ENCODE results near the gene MUCL3.
"Not testable (repeated sequence)": the region's sequence is repeated elsewhere in the genome, so short reads cannot be mapped to it uniquely, and the experiment has no call there.

The MUCL3 gene, protein sequence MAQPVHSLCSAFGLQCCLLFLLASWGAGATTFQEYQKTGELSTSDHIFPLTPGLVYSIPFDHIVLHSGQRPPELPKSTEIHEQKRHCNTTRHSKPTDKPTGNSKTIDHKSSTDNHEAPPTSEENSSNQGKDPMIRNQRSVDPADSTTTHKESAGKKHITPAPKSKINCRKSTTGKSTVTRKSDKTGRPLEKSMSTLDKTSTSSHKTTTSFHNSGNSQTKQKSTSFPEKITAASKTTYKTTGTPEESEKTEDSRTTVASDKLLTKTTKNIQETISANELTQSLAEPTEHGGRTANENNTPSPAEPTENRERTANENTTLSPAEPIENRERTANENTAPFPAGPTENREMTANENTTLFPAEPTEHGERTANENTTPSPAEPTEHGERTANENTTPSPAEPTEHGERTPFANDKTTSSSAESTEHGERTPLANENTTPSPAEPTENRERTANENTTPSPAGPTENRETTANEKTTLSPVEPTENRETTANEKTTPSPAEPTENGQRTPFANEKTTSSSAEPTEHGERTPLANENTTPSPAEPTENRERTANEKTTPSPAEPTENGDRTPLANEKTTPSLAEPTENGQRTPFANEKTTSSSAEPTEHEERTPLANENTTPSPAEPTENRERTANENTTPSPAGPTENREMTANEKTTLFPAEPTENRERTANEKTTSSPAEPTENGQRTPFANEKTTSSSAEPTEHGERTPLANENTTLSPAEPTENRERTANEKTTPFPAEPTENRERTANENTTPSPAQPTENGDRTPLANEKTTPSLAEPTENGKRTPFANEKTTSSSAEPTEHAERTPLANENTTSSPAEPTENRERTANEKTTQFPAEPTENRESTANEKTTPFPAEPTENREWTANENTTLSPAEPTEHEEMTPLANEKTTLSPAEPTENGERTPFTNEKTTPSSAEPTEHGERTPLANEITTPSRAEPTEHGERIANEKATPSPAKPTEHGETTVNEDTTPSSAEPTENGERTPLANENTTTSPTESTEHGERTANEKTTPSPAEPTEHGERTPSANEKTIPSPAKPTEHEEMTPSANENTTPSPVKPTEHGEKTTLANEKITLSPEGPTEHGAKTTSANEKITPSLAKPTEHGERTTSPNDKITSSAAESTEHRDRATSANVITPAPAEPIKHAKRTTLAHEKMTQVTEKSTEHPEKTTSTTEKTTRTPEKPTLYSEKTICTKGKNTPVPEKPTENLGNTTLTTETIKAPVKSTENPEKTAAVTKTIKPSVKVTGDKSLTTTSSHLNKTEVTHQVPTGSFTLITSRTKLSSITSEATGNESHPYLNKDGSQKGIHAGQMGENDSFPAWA (N-terminal part only)

GRCh38 chr6:30940361-30940986 is at the start of gene MUCL3:
TSS of gene MUCL3 (plus strand) at chr6:30940973. CDS start at chr6:30941000, 27 bp downstream.
- DNase-seq (ENCODE audit: low spot score), result no peak

DNA sequence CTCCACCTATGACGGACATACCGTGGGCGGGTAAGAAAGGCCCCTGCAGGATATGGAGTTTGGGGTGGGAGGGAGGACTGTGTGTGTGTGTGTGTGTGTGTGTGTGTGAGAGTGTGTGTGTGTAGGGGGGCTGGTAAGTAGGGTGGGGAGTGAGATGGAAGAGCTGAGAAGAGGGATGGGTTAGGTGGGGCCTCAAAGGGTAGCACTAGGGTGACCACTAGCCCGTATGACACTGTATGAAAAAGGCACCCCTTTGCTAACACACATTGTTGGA is 49.4 kb upstream of the MUCL3 start:
- DNase-seq (ENCODE audit: low spot score), result no peak

- DNase-seq (ENCODE audit: low spot score), result no peak
Observed at GRCh38 chr6:30891816-30892538, 48.8 kb upstream of the MUCL3 start.

GRCh38 chr6:30893001-30893591 is 47.7 kb upstream of the MUCL3 start:
- DNase-seq (ENCODE audit: low spot score), result no peak

GRCh38 chr6:30893666-30894065 is 47.1 kb upstream of the MUCL3 start:
- no peak for DNase-seq (ENCODE audit: low spot score)

DNA sequence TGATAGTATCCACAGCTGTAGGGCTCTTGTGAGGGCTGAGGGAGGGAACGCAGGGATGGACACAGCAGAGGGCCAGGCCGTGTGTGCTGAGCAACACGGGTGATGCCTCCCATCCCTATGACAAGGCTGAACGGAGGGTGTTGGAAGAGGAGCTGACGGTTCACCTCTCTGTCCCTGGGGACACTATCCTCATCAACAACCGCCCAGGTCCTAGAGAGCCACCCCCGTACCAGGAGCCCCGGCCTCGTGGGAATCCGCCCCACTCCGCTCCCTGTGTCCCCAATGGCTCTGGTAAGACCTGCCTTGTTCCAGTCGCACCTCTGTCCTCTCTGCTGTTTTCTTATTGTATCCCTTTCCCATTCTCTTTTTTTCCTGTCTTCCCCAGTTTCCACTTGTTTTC is 46.4 kb upstream of the MUCL3 start:
- DNase-seq (ENCODE audit: low spot score), result no peak

DNA sequence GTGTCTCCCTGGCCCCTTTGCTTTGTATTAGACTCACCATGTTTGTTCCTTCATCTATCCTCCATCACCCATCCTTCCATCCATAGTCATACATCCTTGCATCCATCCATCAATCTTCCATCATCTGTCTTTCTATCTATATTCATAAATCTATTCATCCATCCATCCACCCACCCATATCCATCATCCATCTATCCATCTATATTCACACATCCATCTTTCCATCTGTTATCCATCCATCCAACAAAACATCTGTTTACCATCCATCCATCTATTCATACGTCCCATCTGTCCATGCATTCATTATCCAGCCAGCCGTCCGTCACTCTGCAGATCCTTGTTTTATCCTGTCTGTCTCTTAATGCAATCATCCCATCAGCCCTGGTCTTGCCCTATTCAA is 45.8 kb upstream of the MUCL3 start:
- no peak for DNase-seq (ENCODE audit: low spot score)

DNA sequence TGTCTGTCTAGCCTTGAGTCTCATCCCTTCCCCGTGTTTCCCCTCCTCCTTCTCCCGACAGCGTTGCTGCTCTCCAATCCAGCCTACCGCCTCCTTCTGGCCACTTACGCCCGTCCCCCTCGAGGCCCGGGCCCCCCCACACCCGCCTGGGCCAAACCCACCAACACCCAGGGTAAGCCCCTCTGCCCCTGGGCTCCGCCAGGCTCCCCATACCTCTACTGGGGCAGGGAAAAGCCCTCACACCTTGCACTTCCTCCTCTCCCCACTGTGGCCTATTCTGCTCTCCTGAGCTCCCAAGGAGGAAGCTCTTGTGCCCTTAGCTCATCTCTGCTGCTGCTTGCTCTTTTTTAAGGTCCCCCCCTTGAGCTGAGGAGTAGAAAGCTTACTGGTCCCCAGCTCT is 45.4 kb upstream of the MUCL3 start:
- no peak for DNase-seq (ENCODE audit: low spot score)

- DNase-seq (ENCODE audit: low spot score), result no peak
Observed at GRCh38 chr6:30896541-30896940, 44.2 kb upstream of the MUCL3 start.

DNA sequence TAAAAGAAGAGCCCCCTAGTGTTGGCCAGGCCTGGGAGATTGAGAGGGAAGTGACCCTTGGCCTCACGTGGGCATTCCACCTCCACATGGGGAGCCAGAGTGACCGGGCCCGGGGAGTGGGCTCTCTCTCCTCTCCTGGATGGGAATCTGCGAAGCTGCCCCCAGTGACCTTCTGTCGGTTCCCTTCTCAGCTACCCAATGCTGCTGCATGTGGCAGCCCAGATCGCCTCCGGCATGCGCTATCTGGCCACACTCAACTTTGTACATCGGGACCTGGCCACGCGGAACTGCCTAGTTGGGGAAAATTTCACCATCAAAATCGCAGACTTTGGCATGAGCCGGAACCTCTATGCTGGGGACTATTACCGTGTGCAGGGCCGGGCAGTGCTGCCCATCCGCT is 42.9 kb upstream of the MUCL3 start:
- no peak for DNase-seq (ENCODE audit: low spot score)

DNA sequence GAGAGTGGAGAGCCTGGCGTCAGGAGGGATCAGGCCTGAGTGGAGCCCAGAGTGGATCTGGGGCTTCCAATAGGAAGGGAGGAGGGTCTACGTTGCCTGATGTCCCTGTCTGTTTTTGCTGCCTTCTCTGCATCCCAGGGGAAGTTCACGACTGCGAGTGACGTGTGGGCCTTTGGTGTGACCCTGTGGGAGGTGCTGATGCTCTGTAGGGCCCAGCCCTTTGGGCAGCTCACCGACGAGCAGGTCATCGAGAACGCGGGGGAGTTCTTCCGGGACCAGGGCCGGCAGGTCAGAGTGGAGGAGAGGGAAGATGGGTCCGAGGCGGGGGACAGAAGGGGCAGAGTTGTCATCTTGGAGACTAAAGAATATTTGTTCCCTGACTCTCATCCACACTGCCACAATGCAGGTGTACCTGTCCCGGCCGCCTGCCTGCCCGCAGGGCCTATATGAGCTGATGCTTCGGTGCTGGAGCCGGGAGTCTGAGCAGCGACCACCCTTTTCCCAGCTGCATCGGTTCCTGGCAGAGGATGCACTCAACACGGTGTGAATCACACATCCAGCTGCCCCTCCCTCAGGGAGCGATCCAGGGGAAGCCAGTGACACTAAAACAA is 41.9 kb upstream of the MUCL3 start:
- no peak for DNase-seq (ENCODE audit: low spot score)

GRCh38 chr6:30900863-30901417 is 39.8 kb upstream of the MUCL3 start:
- no peak for DNase-seq (ENCODE audit: low spot score)

DNA sequence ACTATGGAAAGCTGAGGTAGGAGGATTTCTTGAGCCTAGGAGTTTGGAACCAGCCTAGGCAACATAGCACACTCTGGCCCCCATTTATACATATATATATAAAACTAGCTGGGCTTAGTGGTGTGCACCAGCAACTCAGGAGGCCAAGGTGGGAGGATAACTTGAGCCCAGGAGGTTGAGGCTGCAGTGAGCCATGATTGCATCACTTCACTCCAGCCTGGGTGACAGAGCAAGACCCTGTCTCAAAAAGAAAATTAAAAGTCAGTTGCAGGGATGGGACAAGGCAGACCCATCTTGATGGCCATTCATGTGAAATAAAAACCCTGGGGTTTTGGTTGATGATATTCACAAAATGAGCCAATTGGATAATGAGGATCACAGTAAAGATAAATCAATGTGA is 39.3 kb upstream of the MUCL3 start:
- no peak for DNase-seq (ENCODE audit: low spot score)

DNA sequence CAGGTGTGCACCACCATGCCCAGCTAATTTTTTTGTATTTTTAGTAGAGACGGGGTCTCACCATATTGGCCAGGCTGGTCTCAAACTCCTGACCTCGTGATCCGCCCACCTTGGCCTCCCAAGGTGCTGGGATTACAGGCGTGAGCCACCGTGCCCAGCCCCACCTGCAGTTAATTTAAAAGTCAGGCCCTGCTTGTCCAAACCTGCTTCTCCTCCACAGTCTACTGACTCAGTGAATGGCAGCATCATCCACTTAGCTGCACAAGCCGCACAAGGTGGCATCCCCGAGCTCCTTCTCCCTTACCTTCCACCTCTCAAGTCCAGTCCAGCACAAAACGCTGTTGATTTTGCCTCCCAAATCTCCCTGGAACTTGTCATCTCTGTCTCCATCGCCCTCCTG is 38.6 kb upstream of the MUCL3 start:
- not testable (repeated sequence) for DNase-seq (ENCODE audit: low spot score)

- no peak for DNase-seq (ENCODE audit: low spot score)
Observed at GRCh38 chr6:30902709-30903108, 38.1 kb upstream of the MUCL3 start.

DNA sequence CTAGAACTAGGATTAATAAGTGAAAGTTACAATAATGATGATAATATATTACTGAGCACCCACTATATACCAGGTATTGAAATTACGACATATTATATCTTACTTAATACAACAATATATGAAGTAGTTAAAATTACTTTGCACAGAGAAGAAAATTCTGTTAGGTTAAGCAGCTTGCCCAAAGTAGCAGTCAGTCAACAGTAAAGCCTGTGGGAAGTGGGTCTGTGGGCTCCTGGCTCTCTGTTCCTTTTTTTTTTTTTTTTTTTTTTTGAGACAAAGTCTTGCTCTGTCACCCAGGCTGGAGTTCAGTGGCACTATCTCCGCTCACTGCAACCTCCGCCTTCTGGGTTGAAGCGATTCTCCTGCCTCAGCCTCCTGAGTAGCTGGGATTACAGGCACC is 37.5 kb upstream of the MUCL3 start:
- no peak for DNase-seq (ENCODE audit: low spot score)

GRCh38 chr6:30907290-30907757 is 33.4 kb upstream of the MUCL3 start:
- not testable (repeated sequence) for DNase-seq (ENCODE audit: low spot score)

DNA sequence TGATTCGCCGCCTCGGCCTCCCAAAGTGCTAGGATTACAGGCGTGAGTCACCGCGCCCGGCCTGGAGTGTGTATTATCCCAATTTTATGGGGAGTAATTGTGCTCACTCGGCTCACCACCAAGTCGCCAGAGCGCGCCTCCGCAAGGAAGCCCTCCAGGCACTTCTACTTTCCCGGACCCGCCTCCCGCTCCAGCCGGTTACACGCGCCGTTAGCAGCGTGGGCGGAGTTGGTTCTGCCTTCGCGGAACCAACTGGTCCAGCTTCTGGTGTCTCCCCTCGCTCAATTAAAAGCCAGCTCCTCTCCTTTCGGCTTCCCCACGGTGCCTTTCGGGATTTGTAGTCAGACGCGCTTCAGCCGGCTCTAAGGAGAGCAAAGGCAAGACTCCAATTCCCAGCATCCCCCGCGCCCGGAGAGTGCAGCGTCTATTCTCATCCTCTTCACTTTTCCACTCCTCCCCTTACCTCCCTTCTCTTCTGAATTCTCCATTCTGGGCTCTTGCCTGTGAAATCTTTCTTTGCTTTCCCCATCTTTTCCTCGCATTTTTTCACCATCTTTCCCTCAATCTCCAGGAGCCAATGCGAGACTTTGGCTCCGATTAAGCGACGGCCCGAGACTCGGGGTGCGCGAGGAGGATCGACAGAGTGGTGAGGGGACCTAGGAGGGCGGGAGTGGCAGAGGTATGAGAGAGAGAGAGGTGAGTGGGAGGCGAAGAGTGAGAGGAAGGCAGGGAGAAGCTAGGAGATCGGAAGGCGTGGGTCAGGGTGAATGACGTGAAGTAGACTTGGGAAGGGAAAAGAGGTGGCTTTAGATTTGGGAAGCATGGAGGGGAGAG is 32.8 kb upstream of the MUCL3 start, which contains the start of gene GTF2H4:
TSS of gene GTF2H4 (plus strand) at position 450 of the 834 bp plus-strand sequence.
- peak; percentile 98 for DNase-seq (ENCODE audit: low spot score)

GRCh38 chr6:30908700-30909099 is 32.1 kb upstream of the MUCL3 start:
- DNase-seq (ENCODE audit: low spot score), result no peak

Measured in activated CD4-positive, alpha-beta T cell treated with anti-CD3 and anti-CD28 coated beads, Interleukin-2, Interleukin-4, amounts not matched to agents 100 ng/mL and 50 ng/mL, durations not matched to agents 16 hours and 8 hours (primary cell).